Astrocyte of the hippocampus (primary cell): Measurements from ENCODE around the gene TMEM178A.
A peak's percentile ranks its signal among the peaks of the same experiment; 100 is the strongest.

ENCODE experiments used
- DNase-seq: peaks from one replicate; pipeline ENCODE4 v3.0.0; 2011; ENCODE audit warnings: low read depth, low spot score

TMEM178A gene

DNA sequence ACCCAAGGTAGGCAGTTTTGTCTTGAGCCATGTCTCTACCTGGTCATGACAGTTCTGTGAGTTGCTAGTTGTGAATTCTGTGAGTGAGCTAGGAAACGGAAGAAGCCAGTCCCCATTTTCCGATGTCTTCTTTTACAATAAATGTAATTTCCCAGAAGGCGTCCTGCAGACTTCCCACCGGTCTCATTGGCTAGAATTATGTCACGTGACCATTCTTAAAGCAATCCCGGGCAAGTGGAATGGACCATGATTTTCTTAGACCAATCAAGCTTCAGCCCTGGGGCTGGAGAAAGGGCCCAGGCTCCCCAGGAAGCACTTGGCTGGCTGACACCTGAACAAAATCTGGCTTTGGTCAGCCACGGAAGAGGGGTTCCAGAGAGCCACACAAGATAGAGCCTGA is 10.6 kb downstream of the TMEM178A start:
- DNase-seq = no peak

DNA sequence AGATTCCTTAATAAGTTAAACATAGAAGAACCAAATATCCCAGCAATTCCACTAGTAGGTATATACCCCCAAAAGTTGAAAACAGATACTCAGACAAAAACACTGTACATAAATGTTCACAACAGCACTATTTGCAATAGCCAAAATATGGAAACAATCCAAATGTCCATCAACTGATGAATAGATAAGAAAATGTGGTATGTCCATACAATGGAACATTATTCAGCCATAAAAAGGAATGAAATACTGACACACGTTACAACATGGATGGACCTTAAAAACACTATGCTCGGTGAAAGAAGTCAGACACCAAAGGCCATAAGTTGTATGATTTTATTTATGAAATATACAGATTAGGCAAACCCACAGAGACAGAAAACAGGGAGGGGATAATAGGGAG is 12.5 kb downstream of the TMEM178A start:
- no peak for DNase-seq

- DNase-seq = no peak
Measured at GRCh38 chr2:39679805-39680204, 14.1 kb downstream of the TMEM178A start.

DNA sequence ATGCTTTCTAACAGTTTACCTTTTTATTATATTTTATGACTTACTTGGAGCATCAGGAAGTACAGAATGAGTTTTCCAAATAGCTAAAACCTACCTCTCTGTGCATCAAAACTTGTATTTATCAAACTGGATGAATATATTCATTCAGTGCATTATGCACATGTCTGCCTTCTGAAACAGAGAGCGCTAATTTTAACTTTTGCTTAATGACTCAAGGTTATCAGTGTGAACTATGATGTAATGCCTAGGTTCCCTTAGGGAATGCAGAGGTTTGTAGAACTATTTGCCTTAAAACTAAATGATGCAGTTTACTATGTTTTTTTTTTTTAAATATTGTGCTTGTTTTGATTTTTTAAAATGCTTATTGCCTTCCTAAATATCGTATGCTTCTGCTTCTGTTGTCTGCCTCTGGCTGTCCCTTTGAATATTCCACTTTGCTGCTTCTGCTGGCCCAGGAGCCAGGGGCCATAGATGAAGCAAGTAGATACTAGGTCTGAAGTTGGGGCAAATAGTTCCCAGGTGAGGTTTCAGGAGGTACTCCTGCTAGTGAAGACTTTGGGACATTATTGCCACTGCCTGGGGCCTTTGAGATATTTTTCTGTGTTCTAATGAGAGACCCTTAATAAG is 16.5 kb downstream of the TMEM178A start:
- DNase-seq = no peak

- DNase-seq = no peak
Measured at GRCh38 chr2:39683022-39683699, 17.4 kb downstream of the TMEM178A start.

- no peak for DNase-seq
Measured at GRCh38 chr2:39684464-39684863, 18.7 kb downstream of the TMEM178A start.

GRCh38 chr2:39685126-39685525 is 19.4 kb downstream of the TMEM178A start:
- DNase-seq = no peak

GRCh38 chr2:39686456-39686855 is 20.7 kb downstream of the TMEM178A start:
- DNase-seq = no peak

DNA sequence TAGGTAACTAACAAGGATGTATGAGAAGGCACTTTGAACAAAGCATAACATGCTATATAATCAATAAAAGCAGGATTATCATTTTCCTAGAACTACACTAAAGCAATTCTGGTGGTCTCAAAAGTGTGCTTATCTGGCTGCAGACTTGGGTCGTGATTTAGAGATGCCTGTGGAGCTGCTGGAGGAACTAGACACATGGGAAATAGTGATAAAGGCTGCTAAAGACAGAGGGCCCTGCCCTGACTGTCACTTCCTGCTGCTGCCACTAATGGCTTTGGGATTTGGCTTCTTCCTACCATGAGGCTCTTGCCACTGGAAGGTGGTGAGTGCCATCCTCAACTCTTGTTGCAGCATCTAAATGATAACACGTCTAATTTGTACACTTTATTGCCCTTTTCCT is 22.5 kb downstream of the TMEM178A start:
- DNase-seq = no peak

GRCh38 chr2:39689272-39689841 is 23.6 kb downstream of the TMEM178A start:
- no peak for DNase-seq

DNA sequence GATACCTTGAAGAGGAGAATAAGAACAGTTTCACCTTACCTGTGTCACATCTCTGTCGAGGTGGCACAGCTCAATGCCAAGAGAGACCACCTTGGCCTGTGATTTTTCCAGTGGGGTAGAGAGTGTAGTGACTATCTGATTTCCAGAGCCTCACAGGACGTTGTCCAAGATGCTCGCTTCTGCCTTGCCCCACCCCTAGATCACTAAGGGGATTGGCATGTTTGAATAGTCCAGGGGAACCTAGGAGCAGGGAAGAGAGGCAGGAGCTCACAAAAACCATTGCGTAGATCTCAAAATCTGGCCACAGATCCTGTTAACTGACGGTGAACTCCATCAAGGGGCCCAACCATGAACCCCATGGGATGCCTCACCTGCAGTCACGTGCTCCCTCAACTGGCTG is 24.2 kb downstream of the TMEM178A start:
- DNase-seq = no peak

DNA sequence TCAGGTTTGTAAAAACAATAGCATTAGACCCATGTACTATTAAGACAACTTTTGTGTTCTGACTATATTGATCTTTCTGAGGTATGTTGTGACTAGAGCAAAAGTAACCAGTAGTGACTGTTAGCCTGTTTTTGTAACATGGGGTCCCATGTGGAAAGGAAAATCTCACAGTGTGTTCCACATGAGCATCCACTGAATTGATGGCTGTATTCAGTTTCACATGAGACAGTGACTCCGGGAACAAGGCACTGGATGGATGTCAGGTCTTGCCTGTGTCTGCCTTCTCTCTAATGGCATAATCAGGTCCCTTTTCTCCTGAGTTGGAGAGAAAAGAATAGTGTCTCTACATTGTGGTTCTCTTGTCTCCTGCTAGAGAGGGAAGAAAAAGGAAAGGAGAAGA is 27.5 kb downstream of the TMEM178A start:
- DNase-seq = no peak

DNA sequence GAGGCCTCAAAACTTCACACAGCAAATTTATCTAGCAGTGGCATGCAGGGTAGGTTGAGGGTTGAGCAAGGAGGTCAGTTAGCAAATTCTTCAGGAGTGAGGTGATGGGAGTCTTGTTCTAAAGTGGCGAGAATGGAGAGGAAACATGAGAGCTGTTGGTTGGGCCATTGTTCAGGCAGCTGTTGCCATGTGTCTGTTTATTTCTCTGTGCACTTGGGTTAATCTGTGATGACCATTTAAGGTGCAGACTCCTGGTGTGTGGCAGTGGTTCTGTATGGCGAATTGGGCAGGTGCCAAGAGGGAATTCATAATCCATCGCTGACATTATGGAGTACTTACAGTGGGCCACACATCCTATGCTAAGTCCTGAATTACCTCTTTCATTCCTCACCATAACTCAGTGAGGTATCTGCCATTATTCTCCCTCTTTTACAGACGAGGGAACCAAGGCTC is 30.4 kb downstream of the TMEM178A start:
- DNase-seq = peak; percentile 91

- DNase-seq = peak; percentile 82
Measured at GRCh38 chr2:39696838-39697237, 31.1 kb downstream of the TMEM178A start.

DNA sequence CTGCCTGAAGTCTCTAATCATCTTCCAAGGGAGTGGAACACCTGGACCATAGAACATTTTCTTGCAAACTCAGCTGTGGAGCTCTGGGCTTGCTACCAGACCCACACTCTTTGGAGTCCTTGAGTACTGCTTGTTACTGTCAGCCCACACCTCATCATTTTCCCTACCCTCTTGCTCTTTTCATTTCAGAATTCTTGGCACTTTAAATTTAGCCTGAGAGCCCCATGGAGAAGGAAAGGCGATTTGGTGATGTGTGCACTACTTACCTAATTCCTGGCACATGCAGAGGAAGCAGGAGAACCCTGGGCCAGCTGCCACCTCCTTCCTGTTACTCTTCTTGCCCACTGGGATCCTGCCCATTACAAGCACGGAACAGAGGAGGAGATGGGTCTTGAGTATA is 31.7 kb downstream of the TMEM178A start:
- peak; percentile 48 for DNase-seq

GRCh38 chr2:39701137-39701536 is 35.4 kb downstream of the TMEM178A start:
- DNase-seq = no peak

DNA sequence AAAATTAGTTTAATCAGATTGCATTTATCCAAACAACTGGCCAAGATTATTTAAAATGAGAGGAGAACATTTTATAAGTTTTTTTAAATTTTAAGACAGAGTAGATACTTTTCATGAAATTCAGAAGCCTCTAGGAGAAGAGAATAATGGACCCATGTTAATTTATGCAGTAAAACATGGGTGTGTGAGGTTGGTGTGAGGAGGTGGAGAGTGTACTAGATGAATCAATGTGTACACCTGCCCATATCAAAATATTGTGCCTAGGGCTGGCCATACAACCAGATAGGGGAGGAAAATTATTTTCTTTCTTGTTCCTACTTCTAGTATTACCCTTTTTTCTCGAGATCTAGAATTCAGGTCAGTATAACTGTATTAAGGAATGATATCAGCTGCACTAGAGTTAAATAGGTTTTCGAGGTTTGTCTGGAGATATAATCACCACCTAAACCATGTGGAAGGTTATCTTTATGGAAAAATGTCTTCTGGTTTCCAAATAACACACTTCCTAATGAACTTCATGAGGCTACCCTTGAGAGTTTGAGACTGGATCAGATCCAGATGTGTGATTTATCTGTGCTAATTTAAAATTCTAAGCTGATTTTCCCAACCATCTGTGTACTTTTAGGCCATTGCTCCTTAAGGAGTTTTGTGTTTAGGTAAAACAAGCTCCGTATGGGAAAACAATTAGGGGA is 37.6 kb downstream of the TMEM178A start:
- DNase-seq = no peak

GRCh38 chr2:39704540-39704939 is 38.8 kb downstream of the TMEM178A start:
- no peak for DNase-seq

GRCh38 chr2:39705638-39706037 is 39.9 kb downstream of the TMEM178A start:
- DNase-seq = no peak

GRCh38 chr2:39706312-39706711 is 40.6 kb downstream of the TMEM178A start:
- DNase-seq = no peak

GRCh38 chr2:39706945-39707344 is 41.2 kb downstream of the TMEM178A start:
- no peak for DNase-seq

- no peak for DNase-seq
Measured at GRCh38 chr2:39708003-39708402, 42.3 kb downstream of the TMEM178A start.

DNA sequence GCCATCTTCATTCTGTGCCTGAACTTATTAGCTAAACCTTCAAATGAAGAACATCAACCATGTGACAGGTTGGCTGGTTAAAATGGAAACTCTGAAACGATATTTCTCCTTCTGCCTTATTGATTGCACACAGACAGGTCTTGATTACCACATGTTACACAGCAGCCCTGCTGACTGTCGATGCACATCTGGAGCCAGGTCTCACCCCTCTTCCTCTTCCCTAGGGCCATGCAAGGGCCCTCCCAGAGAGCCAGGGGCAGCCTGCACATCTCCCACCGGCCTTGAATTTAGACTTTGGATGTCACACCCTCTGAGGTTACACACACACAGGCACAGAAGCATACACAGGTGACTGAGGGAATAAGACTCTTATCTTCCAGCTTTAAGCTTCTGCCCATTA is 45.1 kb downstream of the TMEM178A start:
- no peak for DNase-seq
